Osteoblast (primary cell): Measurements from ENCODE around the gene STAT6. TPM values are rescaled to one million over a fixed set of nuclear protein-coding genes. Genes with fewer than 3 reads are reported as not detected.
A peak's percentile ranks its signal among the peaks of the same experiment; 100 is the strongest.

Source experiments
- DNase-seq: peaks from one replicate; pipeline ENCODE4 v3.0.0; 2011; ENCODE audit warnings: low spot score, mixed read lengths; ENCODE audit not compliant: insufficient read length; ENCODE audit errors: missing footprints
- H2AFZ ChIP-seq: 2 replicates; pipeline ENCODE4 v1.6.0; 2011; ENCODE audit warnings: mild to moderate bottlenecking, low read length
- H3K27ac ChIP-seq: 2 replicates; pipeline ENCODE4 v1.5.1; 2011; ENCODE audit warnings: mild to moderate bottlenecking, low read depth, low read length, moderate library complexity
- H3K27me3 ChIP-seq: 2 replicates; pipeline ENCODE4 v1.6.0; 2012; ENCODE audit warnings: mild to moderate bottlenecking, control low read depth, inconsistent platforms, low read length, moderate library complexity; ENCODE audit not compliant: insufficient read depth
- H3K36me3 ChIP-seq: 2 replicates; pipeline ENCODE4 v1.5.1; 2011; ENCODE audit warnings: mild to moderate bottlenecking, low read length, control low read depth, moderate library complexity; ENCODE audit not compliant: insufficient read depth
- H3K4me1 ChIP-seq: 2 replicates; pipeline ENCODE4 v1.5.1; 2011; ENCODE audit warnings: mild to moderate bottlenecking, low read length, control low read depth, moderate library complexity; ENCODE audit not compliant: insufficient read depth
- H3K4me2 ChIP-seq: 2 replicates; pipeline ENCODE4 v1.6.0; 2011; ENCODE audit warnings: mild to moderate bottlenecking, low read length; ENCODE audit not compliant: insufficient read depth
- H3K4me3 ChIP-seq: fragments of 200-600 bp; sonication (generic); 3 replicates; pipeline ENCODE4 v1.5.1; 2012; ENCODE audit warnings: mild to moderate bottlenecking, low read length, inconsistent platforms; ENCODE audit not compliant: insufficient read depth
- H3K79me2 ChIP-seq: 2 replicates; pipeline ENCODE4 v1.6.0; 2012; ENCODE audit warnings: mild to moderate bottlenecking, low read length, control low read depth, inconsistent platforms; ENCODE audit not compliant: insufficient read depth
- H3K9me3 ChIP-seq: 2 replicates; pipeline ENCODE4 v1.5.1; 2011; ENCODE audit warnings: low read depth, low read length, control low read depth
- H4K20me1 ChIP-seq: 2 replicates; pipeline ENCODE4 v1.6.0; 2012; ENCODE audit warnings: mild to moderate bottlenecking, low read length, control low read depth; ENCODE audit not compliant: insufficient read depth
- total RNA-seq: library from RNA; depleted of rRNA; stranded (reverse); fragments of >200 nt; gene quantifications from 2 replicates; pipeline ENCODE4 v1.2.3, GENCODE V29; 2012
- TF ChIP-seq, protein P1 (sequence below): IDR thresholded peaks from 2 replicates; pipeline ENCODE4 v1.5.1; 2011; ENCODE audit warnings: mild to moderate bottlenecking, low read depth, low read length, moderate library complexity; ENCODE audit errors: extremely low read depth

The STAT6 gene
- total RNA-seq, 1 donor = 167 TPM

GRCh38 chr12:57086493-57087009, 24.6 kb downstream of the STAT6 start:
- Histone ChIP-seq H3K4me3 (peak overlapping the region; percentile 86), H4K20me1 (peaks cover 20% of the 10 kb centered on the region), H3K4me2 (peak overlapping the region; percentile 98), H3K27ac (peak overlapping the region; percentile 98), H2AFZ (peak overlapping the region; percentile 70), H3K27me3 (no peaks in the 10 kb centered on the region), H3K36me3 (peaks cover 12% of the 10 kb centered on the region), H3K4me1 (peaks cover 31% of the 10 kb centered on the region), H3K79me2 (peaks cover 21% of the 10 kb centered on the region), H3K9me3 (no peaks in the 10 kb centered on the region)
- TF ChIP-seq, protein P1, sequence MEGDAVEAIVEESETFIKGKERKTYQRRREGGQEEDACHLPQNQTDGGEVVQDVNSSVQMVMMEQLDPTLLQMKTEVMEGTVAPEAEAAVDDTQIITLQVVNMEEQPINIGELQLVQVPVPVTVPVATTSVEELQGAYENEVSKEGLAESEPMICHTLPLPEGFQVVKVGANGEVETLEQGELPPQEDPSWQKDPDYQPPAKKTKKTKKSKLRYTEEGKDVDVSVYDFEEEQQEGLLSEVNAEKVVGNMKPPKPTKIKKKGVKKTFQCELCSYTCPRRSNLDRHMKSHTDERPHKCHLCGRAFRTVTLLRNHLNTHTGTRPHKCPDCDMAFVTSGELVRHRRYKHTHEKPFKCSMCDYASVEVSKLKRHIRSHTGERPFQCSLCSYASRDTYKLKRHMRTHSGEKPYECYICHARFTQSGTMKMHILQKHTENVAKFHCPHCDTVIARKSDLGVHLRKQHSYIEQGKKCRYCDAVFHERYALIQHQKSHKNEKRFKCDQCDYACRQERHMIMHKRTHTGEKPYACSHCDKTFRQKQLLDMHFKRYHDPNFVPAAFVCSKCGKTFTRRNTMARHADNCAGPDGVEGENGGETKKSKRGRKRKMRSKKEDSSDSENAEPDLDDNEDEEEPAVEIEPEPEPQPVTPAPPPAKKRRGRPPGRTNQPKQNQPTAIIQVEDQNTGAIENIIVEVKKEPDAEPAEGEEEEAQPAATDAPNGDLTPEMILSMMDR = peak; percentile 34
- peak; percentile 85 for DNase-seq

DNA sequence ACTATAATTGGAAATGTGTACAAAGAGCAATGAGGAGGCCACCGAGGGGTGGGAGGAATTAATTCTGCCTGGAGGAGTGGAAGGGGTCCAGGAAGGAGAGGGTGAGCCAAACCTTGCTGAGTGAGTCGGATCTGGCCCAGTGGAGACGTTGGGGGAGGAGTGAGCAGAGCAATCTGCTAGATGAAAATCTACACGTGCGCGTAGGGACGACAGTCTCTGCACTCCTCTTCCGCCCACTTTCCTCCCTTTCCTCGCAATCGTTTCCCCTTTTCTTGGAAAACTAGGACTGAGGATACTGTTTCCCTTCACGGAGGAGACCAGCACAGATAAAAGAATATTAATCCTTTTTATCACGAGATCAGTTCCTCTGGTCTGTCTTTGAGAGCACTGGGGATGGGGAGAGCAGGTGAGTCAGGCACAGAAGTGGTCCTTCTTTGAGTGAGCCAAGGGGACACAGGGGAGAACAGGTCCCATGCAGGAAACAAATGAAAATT, 25.1 kb downstream of the STAT6 start:
- Histone ChIP-seq H3K79me2 (peaks cover 16% of the 10 kb centered on the region), H3K4me1 (peaks cover 27% of the 10 kb centered on the region), H3K27ac (peak overlapping the region; percentile 98), H3K4me2 (peak overlapping the region; percentile 98), H4K20me1 (peaks cover 15% of the 10 kb centered on the region), H2AFZ (peak overlapping the region; percentile 71), H3K9me3 (no peaks in the 10 kb centered on the region), H3K36me3 (peaks cover 8% of the 10 kb centered on the region), H3K27me3 (no peaks in the 10 kb centered on the region), H3K4me3 (peak overlapping the region; percentile 86)
- peak; percentile 83 for DNase-seq
- TF ChIP-seq, protein P1 = no peak

GRCh38 chr12:57080855-57081254, 30.3 kb downstream of the STAT6 start:
- Histone ChIP-seq H3K27me3 (no peaks in the 10 kb centered on the region), H3K4me2 (no peak overlapping the region), H2AFZ (no peak overlapping the region), H3K4me3 (no peak overlapping the region), H3K9me3 (no peaks in the 10 kb centered on the region), H3K27ac (no peak overlapping the region), H3K36me3 (peaks cover 3% of the 10 kb centered on the region), H3K4me1 (peaks cover 21% of the 10 kb centered on the region), H4K20me1 (no peaks in the 10 kb centered on the region), H3K79me2 (peaks cover 23% of the 10 kb centered on the region)
- TF ChIP-seq, protein P1 = no peak
- no peak for DNase-seq

DNA sequence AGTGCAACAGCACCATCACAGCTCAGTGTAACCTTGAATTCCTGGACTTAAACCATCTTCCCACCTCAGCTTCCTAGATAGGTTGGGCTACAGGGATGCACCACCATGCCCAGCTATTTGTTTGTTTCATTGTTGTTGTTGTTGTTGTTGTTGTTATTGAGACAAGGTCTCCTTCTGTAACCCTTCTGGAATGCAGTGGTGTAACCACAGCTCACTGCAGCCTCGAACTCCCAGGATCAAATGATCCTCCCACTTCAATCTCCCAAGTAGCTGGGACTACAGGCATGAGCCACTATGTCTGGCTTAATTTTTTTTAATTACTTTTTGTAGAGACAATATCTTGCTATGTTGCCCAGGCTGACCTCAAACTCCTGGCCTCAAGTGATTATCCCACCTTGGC, 31.3 kb downstream of the STAT6 start:
- no peak overlapping the region for H3K27ac ChIP-seq
- no peaks in the 10 kb centered on the region for H3K27me3 ChIP-seq
- TF ChIP-seq, protein P1 = no peak
- H3K4me2 ChIP-seq = no peak overlapping the region
- no peak for DNase-seq
- peaks cover 17% of the 10 kb centered on the region for H3K4me1 ChIP-seq
- H4K20me1 ChIP-seq = no peaks in the 10 kb centered on the region
- peaks cover 1% of the 10 kb centered on the region for H3K36me3 ChIP-seq
- peak overlapping the region; percentile 67 for H2AFZ ChIP-seq
- no peaks in the 10 kb centered on the region for H3K9me3 ChIP-seq
- no peak overlapping the region for H3K4me3 ChIP-seq
- H3K79me2 ChIP-seq = peaks cover 25% of the 10 kb centered on the region
